Cardiac fibroblast (primary cell): ENCODE measurements around the gene CLDN18.

Experiments
- DNase-seq, 2 donors: peaks; one replicate each; pipeline versions ENCODE4 v3.0.0 to v3.0.0-alpha.2; 2010; ENCODE audit warnings: low read depth in 2 of 2
- H3K4me3 ChIP-seq, 2 donors: replicated peaks in 1 of 2; 1 replicate in 1 of 2; 2 replicates in 1 of 2; pipeline ENCODE4 v1.5.1; 2011; ENCODE audit warnings: low read depth in 2 of 2, low read length in 2 of 2, mild to moderate bottlenecking in 2 of 2, moderate library complexity in 1 of 2
- TF ChIP-seq, protein P1 (sequence below): IDR thresholded peaks from one replicate; pipeline ENCODE4 v1.5.1; 2011; ENCODE audit warnings: low read depth, mild to moderate bottlenecking, low read length, inconsistent platforms

The CLDN18 gene

GRCh38 chr3:138066972-138067371 lies 57.0 kb downstream of the CLDN18 start:
- no peak for DNase-seq
- TF ChIP-seq, protein P1, sequence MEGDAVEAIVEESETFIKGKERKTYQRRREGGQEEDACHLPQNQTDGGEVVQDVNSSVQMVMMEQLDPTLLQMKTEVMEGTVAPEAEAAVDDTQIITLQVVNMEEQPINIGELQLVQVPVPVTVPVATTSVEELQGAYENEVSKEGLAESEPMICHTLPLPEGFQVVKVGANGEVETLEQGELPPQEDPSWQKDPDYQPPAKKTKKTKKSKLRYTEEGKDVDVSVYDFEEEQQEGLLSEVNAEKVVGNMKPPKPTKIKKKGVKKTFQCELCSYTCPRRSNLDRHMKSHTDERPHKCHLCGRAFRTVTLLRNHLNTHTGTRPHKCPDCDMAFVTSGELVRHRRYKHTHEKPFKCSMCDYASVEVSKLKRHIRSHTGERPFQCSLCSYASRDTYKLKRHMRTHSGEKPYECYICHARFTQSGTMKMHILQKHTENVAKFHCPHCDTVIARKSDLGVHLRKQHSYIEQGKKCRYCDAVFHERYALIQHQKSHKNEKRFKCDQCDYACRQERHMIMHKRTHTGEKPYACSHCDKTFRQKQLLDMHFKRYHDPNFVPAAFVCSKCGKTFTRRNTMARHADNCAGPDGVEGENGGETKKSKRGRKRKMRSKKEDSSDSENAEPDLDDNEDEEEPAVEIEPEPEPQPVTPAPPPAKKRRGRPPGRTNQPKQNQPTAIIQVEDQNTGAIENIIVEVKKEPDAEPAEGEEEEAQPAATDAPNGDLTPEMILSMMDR = no peak
- H3K4me3 ChIP-seq = no peak overlapping the region

GRCh38 chr3:138068046-138068445 lies 58.1 kb downstream of the CLDN18 start:
- no peak overlapping the region for H3K4me3 ChIP-seq
- DNase-seq = no peak
- TF ChIP-seq, protein P1 = no peak

DNA sequence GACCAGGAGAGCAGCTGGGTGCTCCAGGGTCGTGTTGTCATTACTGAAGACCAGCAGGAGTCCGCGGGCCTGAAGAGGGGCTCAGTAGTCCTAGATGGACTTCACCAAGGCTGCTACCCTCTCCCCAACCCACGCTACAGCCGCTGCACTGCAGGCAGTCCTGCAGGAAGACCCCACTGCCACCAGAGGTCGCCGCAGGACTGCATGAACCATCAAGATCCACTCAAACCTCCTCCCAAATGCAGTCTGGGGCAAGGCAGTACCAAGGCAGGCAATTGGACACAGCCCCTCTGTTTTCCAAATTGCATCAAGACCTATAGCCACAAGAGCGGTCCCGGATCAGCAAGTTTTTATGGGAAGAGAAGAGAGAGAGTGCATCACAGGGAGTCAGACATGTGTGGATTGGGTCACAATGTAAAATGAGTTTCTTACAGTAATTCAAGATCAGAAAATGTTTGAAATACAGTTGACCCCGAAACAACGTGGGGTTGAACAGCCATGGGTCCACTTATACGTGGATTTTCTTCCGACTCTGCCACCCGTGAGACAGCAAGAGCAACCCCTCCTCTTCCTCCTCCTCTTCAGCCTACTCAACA lies 58.7 kb downstream of the CLDN18 start:
- TF ChIP-seq, protein P1 = peak; percentile 100
- no peak overlapping the region for H3K4me3 ChIP-seq
- peak; percentile 85 to 87 for DNase-seq

DNA sequence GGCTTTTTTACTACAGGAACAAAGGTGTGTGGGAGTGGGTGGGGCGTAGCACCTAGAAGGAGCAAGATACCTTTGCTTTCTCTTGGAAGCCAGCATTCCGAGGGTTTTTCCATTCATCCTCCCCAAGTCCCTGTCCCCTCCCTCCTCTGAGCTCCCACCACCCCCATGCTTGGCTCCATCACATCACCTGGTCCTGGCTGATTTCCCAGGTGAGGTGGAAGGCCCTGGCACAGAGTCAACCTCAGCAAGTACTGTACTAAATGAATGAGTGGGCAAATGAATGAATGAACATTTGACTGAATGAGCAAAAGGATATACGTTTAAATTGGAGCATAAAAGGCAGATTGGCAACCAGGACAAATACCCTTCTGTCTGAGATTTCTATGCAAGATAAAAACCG lies 60.0 kb downstream of the CLDN18 start:
- TF ChIP-seq, protein P1 = no peak
- no peak for DNase-seq
- no peak overlapping the region for H3K4me3 ChIP-seq

- TF ChIP-seq, protein P1 = no peak
- DNase-seq = no peak
- H3K4me3 ChIP-seq = no peak overlapping the region
These were observed 62.8 kb downstream of the CLDN18 start for GRCh38 chr3:138072796-138073195.

GRCh38 chr3:138078096-138078495 lies 68.1 kb downstream of the CLDN18 start:
- peak in 1 of 2 donors; percentile 82 for DNase-seq
- TF ChIP-seq, protein P1 = no peak
- H3K4me3 ChIP-seq = no peak overlapping the region

DNA sequence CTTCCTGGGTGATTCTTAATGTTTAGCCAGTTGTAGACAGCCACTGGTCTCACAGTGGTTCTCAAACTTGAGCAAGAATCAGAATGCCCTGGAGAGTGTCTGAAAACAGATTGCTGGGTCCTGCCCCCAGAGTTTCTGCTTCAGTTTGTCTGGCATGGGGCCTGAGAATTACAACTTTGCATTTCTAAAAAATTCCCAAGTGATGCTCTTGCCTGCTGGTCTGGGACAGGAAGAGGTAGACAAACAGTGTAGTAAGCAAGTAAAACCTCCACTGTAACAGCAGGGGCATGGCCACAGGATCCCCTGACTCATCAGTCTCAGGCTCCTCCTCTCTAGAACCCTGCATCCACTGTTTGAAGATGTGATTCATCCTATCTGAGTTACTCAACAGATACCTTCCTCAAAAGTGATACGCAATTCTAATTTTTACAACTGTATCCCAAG lies 69.0 kb downstream of the CLDN18 start:
- no peak overlapping the region for H3K4me3 ChIP-seq
- TF ChIP-seq, protein P1 = no peak
- peak; percentile 91 to 99 for DNase-seq
